HG03520 (cell line): Measurements from ENCODE around the gene RMI1.
A peak's percentile ranks its signal among the peaks of the same experiment; 100 is the strongest.
"Not testable (repeated sequence)": the region's sequence is repeated elsewhere in the genome, so short reads cannot be mapped to it uniquely, and the experiment has no call there.

ENCODE experiments used
- ATAC-seq: cut with Tn5 transposase; IDR thresholded peaks from one replicate; pipeline ENCODE4 v1.9.1; 2021; ENCODE audit warnings: mild to moderate bottlenecking, moderate library complexity; ENCODE audit not compliant: unreplicated experiment

RMI1 gene

GRCh38 chr9:83980395-83981125 is at the start of gene RMI1:
TSS of gene RMI1 (plus strand) at chr9:83980805. CDS start at chr9:84000987, 20,182 bp downstream.
- ATAC-seq, result peak; percentile 60

DNA sequence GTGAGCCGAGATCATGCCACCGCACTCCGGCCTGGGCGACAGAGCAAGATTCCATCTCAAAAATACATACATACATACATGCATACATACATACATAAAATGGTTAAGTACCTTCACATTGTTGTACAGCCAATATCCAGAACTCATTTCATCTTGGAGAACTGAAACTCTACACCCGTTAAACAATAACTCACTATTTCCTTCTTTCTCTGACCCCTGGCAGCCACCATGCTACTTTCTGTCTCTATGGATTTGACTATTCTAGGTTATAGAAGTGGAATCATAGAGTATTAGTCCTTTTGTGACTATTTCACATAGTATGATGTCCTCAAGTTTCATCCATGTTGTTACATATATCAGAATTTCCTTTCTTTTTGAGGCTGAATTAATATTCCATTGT is 49.7 kb upstream of the RMI1 start:
- no peak for ATAC-seq

- no peak for ATAC-seq
Observed at GRCh38 chr9:83932011-83932410, 48.6 kb upstream of the RMI1 start.

GRCh38 chr9:83932851-83933250 is 47.8 kb upstream of the RMI1 start:
- no peak for ATAC-seq

DNA sequence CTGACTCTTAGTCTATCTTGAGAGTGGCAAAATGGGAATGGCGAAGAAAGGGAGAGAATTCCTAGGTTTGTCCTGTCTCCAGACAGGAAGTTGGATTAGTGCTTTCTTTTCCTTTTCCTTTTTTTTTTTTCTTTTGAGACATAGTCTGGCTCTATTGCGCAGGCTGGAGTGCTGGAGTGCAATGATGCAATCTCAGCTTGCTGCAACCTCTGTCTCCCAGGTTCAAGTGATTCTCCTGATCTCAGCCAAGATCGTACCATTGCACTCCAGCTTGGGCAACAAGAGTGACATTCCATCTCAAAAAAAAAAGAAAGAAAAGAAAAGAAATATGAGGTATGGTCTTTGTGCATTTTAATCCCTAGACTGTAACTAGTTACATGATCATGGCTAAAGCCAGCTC is 46.8 kb upstream of the RMI1 start:
- no peak for ATAC-seq

DNA sequence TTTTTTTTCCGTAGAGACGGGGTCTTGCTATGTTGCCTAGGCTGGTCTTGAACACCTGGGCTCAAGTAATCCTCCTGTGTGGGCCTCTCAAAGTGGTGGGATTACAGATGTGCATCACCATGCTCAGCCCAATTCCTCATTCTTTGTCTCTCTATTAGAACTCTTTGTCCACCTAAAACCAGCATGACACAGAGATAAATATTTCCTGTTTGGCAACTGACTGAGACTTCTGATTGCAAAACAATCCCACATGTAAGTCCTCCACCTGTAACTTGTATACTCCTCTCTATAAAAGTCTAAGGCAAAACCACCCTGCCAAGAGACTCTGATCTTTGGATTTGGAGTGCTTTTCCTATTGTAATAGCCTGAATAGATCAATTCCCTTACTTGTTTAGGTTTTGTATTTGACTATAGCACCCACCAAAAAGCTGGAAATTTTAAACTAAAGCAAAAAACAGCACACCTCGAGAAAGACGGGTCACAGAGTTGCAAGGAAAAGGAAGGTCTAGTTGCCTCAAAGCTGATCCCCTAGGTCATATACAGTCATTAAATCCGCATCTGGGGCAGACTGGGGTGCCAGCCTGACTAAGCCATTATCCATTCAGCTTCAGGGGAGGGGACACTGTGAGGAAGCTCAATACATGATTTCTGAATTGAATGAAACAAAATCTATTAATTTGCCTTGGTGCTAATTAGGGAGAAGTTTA is 45.9 kb upstream of the RMI1 start:
- ATAC-seq, result no peak

DNA sequence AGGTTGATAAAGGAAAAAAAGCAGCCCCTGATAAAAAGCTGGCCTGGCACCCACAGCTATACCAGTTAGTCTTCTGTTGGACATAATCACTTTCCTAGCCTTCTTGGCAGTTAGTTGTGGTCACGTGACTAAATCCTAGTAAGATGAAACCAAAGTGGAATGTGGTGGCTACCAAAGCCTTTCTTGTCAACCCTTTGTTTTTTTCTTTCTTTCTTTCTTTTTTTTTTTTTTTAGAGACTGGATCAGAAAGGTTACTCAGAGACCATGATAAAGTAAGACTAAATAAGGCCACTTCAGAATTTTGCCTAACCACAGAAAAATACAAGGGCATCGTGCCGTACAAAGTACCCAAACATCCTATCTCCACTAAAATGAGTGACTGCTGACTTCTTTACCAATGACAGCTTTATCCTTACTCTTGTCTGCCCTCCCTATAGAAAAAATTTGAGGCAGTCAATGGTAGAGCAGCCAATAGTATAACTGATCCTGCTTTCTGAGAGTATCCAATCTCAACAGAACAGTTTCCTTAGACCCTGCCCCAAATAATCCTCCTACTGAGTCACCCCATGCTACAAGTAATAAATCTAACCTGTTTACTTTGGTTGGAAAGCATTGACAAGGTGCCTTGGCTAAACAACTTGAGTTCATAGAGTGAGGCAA is 45.2 kb upstream of the RMI1 start:
- ATAC-seq, result no peak

DNA sequence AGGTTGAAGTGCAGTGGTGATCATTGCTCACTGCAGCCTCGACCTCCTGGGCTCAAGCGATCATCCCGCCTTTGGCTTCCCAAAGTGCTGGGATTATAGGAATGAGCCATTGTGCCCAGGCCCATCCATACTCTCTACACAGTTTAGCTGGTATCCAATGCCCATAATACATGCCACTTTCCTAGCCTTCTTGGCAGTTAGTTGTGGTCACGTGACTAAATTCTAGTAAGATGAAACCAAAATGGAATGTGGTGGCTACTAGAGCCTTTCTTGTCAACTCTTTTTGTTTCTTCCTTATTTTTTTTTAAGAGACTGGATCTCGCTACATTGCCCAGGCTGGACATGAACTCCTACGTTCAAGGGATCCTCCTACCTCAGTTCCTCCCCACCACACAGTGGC is 44.1 kb upstream of the RMI1 start:
- no peak for ATAC-seq

- peak; percentile 64 for ATAC-seq
Observed at GRCh38 chr9:83937861-83938455, 42.6 kb upstream of the RMI1 start.

DNA sequence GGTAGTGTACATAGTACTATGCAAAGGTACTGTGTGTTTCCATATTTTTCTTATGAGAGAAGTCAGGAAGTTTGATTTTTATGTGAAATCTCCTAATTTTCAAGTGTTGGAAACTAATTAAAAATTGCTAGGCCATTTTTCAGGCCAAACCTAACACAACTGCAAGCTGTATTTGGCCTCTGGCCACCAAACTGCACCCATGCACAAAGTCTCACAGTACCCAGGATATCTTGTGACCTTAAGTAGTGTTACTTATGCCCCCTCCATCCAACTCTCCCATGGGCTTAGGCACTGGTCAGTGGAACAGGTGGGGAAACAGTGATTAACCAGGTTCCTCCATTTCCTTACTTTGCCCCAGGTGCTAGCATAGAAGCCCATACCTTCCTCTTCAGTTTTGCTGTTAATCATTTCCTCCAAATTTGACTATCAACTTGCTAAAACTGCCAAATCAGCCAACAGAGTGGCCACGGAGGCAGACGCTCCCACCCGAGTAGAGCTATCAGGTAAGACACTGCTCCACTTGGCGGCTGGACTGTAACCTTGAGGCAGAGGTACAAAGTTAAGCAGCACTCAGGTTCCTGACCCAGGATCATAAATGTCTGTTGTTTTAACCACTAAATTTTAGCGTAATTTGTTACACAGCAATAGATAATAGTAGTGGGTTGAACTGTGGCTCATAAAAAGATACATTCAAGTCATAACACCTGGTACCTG is 39.9 kb upstream of the RMI1 start:
- no peak for ATAC-seq

- not testable (repeated sequence) for ATAC-seq
Observed at GRCh38 chr9:83948096-83948495, 32.5 kb upstream of the RMI1 start.

GRCh38 chr9:83956086-83956435 is 24.5 kb upstream of the RMI1 start:
- peak; percentile 49 for ATAC-seq

GRCh38 chr9:83956436-83957247 is 24.0 kb upstream of the RMI1 start:
- ATAC-seq, result peak; percentile 80

- no peak for ATAC-seq
Observed at GRCh38 chr9:83957248-83957513, 23.4 kb upstream of the RMI1 start.

DNA sequence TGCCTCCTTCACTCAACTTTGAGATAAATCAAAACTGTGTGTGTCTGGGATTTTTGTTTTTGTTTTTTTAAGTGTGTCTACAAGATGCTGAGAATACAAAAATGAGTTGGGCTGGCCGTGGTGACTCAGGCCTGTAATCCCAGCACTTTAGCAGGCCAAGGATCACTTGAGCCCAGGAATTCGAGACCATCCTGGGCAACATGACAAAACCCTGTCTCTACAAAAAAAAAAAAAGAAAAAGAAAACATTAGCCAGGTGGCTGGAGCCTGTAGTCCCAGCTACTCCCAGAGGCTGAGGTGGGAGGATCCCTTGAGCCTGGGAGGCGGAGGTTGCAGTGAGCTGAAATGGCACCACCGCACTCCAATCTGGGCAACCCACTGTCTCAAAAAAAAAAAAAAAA is 21.5 kb upstream of the RMI1 start:
- no peak for ATAC-seq

DNA sequence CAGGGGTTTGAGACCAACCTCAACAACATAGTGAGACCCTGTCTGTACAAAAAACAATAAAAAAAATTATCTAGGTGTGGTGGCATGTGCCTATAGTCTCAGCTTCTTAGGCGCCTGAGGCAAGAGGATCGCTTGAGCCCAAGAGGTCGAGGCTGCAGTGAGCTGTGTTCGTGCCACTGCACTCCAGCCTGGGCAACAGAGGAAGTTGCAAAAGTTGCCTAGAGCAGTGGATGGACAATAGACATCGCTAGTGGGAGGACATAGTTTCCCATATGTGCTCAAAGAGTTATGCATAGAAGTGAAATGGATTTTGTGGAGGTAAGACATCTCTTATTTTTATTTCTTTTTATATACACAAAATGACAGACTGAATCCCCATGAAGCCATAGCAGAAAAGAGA is 19.6 kb upstream of the RMI1 start:
- no peak for ATAC-seq

GRCh38 chr9:83962165-83962564 is 18.4 kb upstream of the RMI1 start:
- no peak for ATAC-seq

DNA sequence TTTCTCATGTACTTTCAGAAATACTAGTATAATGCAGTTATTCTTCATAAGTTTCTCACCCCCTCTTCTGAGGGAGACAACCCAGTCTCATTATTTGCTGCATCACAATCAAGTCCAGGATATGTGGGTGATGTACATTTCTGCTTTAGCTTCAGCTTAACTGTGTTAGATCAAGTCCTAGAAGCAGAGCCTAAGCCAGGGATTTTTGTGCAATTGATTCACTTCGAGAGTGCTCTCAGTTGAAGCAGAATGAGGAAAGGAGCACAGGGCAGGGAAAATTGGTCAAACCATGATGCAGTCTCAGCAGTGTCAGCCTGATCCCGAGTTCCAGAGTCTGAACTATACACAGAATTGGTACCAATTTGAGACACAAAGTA is 15.6 kb upstream of the RMI1 start:
- no peak for ATAC-seq

DNA sequence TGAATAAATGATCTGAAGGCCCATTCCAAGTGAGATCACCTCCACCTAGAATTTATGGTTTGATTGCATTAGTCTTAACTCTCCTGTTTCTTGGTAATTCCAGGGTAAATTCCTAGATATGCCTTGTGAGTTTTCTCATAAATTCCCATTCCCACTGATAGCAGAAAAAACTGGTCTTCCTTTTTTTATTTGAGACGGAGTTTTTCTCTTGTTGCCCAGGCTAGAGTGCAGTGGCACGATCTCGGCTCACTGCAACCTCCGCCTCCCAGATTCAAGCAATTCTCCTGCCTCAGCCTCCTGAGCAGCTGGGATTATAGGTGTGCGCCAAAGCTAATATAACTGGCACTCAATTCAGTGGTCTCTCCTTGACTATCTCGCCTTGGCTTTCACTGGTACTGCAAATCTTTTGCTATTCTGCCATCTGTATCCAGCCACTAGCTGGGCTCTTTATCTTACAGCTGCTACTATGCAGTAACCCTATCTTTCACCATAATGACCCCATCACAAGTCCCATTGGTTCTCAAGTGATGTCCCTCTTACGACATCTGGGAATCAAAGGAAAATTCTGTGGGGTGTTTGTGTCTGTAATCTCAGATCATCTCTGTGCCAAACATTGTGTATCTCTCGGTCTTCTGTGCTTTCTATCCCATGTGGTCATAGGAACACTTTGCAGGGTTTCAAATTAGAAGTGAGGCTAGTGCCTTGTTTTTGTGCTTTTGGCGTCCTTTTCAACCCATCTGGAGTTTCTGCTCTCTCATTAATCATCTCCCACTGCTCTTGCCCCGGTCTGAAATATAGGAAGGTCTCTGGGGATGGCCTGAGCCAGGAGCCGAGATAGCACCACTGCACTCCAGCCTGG is 15.0 kb upstream of the RMI1 start:
- no peak for ATAC-seq

DNA sequence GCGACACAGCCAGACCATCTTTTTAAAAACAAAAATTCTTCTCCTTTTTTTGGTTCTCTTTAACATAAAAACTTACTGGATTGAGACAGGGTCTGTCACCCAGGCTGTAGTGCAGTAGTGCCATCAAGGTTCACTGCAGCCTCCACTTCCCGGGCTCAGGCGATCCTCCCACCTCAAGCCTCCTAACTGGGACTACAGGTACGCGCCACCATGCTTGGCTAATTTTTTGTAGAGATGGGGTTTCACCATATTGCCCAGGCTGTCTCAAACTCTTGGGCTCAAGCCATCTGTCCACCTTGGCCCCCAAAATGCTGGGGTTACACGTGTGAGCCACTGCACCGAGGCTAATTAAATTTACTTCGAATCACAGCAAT is 14.4 kb upstream of the RMI1 start:
- ATAC-seq, result no peak
